Activated CD8-positive, alpha-beta memory T cell treated with anti-CD3 and anti-CD28 coated beads, Interleukin-2, amount 10 ng/mL, durations not matched to agents 7 days and 5 days (primary cell): Measurements from ENCODE around the gene WDR38. TPM values are rescaled to one million over a fixed set of nuclear protein-coding genes. Genes with fewer than 3 reads are reported as not detected.

Source experiments
- ATAC-seq: fragments of 150-1000 bp; cut with Tn5 transposase; one replicate; pipeline ENCODE4 v1.10.0; 2021; ENCODE audit warnings: moderate library complexity
- CTCF ChIA-PET: fragments of 350-600 bp; sonication (Branson Sonifier 250); formaldehyde crosslinking; loops from one replicate; lab custom pipeline; 2021; ENCODE audit warnings: antibody characterized with exemption; lab: Charles Lee
- DNase-seq: peaks from one replicate; pipeline ENCODE4 v3.0.0-alpha.2; 2020
- H3K27ac Mint-ChIP-seq: one replicate; pipeline ENCODE4 v1.8.0; 2021; ENCODE audit warnings: mild to moderate bottlenecking, mixed read lengths
- H3K27me3 Mint-ChIP-seq: one replicate; pipeline ENCODE4 v1.8.0; 2021; ENCODE audit warnings: mixed read lengths
- H3K36me3 Mint-ChIP-seq: one replicate; pipeline ENCODE4 v1.8.0; 2021; ENCODE audit warnings: mild to moderate bottlenecking, mixed read lengths
- H3K4me1 Mint-ChIP-seq: one replicate; pipeline ENCODE4 v1.8.0; 2021; ENCODE audit warnings: mixed read lengths
- H3K4me3 Mint-ChIP-seq: one replicate; pipeline ENCODE4 v1.8.0; 2021; ENCODE audit warnings: mild to moderate bottlenecking, moderate library complexity, mixed read lengths
- H3K9me3 Mint-ChIP-seq: one replicate; pipeline ENCODE4 v1.8.0; 2022; ENCODE audit warnings: low read depth, mixed read lengths
- total RNA-seq, 2 experiments: library from RNA; stranded (reverse); gene quantifications; one replicate each; pipeline ENCODE4 v1.2.3, GENCODE V29; 2021

The WDR38 gene
- total RNA-seq, 2 experiments from 2014 or later, result not detected

DNA sequence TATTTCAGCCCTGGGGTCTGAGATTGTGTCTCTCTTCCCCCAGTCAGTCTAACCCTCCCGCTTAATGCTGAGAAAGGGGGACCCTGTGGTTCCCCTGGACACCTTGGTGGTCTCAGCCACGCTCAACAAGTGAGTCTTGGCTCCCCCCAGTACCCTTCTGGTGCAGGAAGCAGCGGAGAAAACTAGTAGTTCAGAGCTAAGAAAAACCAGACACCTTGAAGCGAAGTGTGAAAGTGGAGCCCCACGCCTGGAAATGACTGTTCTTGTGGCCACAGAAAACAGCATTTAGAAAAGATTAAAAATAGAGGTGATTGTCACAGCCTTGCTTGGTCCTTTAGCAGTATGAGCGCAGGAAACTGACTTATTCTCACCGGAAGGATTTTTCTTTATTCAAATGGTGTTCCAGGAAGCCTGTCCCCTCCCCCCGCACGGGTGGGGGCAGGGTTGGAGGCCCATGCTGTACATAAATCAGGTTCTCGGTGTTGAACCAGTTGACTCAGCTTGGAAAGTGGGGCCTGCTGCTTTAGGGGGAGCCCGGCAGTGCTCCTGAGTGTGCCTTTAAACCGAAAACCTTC lies 16.8 kb downstream of the WDR38 start:
- peak; percentile 59 for ATAC-seq

DNA sequence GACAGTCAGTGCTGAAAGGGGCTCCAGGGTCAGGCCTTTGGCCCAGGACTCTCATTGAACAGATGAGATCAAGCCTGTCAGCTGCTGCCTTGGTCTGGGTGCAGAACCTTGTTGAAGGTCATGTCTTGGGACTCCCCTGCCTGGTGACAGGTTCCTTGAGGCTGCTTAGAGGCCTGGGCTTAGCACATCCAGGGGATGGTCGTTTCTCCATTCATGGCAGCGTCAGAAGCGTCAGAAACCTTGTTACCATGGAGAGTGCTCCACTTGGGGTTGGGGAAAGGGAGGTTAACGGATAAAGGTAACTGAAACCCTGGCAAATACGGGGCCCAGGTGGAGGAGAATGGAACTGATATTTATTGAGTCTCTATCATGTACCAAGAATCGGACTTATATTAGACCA lies 17.5 kb downstream of the WDR38 start:
- Mint-ChIP-seq H3K4me1 (peaks cover 61% of the 10 kb centered on the region), H3K4me3 (peak overlapping the region; percentile 92), H3K27ac (peak overlapping the region; percentile 99), H3K36me3 (peaks cover 50% of the 10 kb centered on the region), H3K9me3 (no peaks in the 10 kb centered on the region), H3K27me3 (no peaks in the 10 kb centered on the region)
- ATAC-seq (no peak), DNase-seq (no peak)
- CTCF ChIA-PET, result interaction anchor here (1.4 to 3.7 kb wide), 4 partner anchors 10 to 99 kb away, joined by 4 to 22 read pairs (median 12); partner anchors contain the start of genes ARPC5L, RPL35 and WDR38

More for the DNA sequence above, 16.8 kb downstream of the WDR38 start:
- CTCF ChIA-PET, result interaction anchor here (1.4 to 3.7 kb wide), 4 partner anchors 9 to 98 kb away, joined by 4 to 22 read pairs (median 12); partner anchors contain the start of genes ARPC5L, RPL35 and WDR38
- no peaks in the 10 kb centered on the region for H3K27me3 Mint-ChIP-seq
- DNase-seq, result peak; percentile 93
- peak overlapping the region; percentile 92 for H3K4me3 Mint-ChIP-seq
- H3K4me1 Mint-ChIP-seq, result peaks cover 56% of the 10 kb centered on the region
- H3K36me3 Mint-ChIP-seq, result peaks cover 44% of the 10 kb centered on the region
- no peaks in the 10 kb centered on the region for H3K9me3 Mint-ChIP-seq
- peak overlapping the region; percentile 99 for H3K27ac Mint-ChIP-seq

DNA sequence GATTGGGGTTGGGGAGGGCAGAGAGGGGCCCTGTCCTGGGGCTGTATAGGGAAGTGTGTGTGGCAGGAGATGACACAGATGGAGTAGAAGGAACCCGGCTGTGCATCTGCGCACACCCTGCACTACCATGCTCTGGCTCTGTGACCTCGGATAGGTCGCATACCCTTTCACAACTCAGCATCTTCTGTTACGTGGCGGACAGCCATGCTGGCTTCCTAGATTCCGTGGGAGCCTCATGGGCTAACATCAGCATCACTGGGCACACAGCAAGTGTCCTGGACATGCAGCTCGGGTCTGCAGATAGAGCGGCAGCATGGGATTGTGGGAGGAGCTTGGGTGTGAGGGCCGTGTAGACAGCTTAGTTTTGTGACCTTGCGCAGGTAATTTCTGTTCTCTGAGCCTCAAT lies 17.9 kb downstream of the WDR38 start:
- Mint-ChIP-seq H3K27ac (peak overlapping the region; percentile 99), H3K9me3 (no peaks in the 10 kb centered on the region), H3K36me3 (peaks cover 53% of the 10 kb centered on the region), H3K27me3 (no peaks in the 10 kb centered on the region), H3K4me1 (peaks cover 61% of the 10 kb centered on the region), H3K4me3 (peak overlapping the region; percentile 92)
- ATAC-seq (no peak), DNase-seq (no peak)
- CTCF ChIA-PET, result interaction anchor here (0.7 to 3.7 kb wide), 4 partner anchors 10 to 98 kb away, joined by 3 to 22 read pairs (median 12); partner anchors contain the start of genes ARPC5L, RPL35 and WDR38

DNA sequence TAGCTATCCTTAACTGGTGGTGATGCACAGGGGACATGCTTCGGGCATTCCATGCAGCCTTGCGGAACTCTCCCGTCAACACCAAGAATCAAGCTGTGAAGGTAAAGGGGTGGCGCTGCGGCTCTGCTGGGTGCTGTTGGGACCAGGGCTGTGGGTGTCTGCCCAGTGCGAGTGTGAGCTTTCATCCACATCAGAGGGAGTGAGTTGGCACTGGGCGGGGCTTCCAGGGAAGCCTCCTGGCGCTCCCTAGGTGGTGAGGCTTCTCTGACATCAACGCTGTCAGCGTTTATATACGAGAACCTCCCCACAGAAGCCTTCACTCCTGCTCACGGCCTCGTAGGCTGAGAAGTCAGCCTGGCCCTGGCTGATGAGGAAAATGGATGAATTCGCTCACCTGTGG lies 20.4 kb downstream of the WDR38 start:
- Mint-ChIP-seq H3K9me3 (no peaks in the 10 kb centered on the region), H3K27me3 (no peaks in the 10 kb centered on the region), H3K4me1 (peaks cover 51% of the 10 kb centered on the region), H3K27ac (peak overlapping the region; percentile 65), H3K4me3 (peak overlapping the region; percentile 30), H3K36me3 (peaks cover 67% of the 10 kb centered on the region)
- CTCF ChIA-PET, result interaction anchor here (1.1 to 2.3 kb wide), 3 partner anchors 12 to 21 kb away, joined by 6 to 9 read pairs (median 9); partner anchors contain the start of genes ARPC5L, RPL35 and WDR38
- DNase-seq (no peak), ATAC-seq (no peak)

DNA sequence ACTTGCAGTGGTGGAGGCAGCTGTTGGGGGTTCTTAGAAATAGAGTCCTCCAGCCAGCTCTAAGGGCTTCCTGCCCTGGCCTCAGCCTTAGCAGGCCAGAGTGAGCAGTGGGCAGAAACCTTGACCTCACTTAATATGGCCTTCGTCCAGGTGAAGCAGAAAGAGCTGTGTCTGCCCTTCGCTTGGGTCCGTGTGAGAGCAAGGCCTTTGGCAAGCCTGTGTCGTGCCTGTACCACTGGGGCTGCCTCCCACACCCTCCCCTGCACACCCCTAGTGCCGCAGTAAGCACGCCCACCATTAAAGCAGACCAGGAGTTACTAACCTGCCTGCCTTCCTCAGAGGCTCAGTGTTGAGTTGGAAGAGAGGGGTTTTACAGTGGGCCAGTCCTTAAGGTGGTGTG lies 22.2 kb downstream of the WDR38 start:
- ATAC-seq, result no peak
- Mint-ChIP-seq H3K27ac (no peak overlapping the region), H3K4me1 (peaks cover 47% of the 10 kb centered on the region), H3K27me3 (no peaks in the 10 kb centered on the region), H3K36me3 (peaks cover 65% of the 10 kb centered on the region), H3K9me3 (no peaks in the 10 kb centered on the region), H3K4me3 (no peak overlapping the region)
- DNase-seq, result no peak
- CTCF ChIA-PET, result no interaction called here

DNA sequence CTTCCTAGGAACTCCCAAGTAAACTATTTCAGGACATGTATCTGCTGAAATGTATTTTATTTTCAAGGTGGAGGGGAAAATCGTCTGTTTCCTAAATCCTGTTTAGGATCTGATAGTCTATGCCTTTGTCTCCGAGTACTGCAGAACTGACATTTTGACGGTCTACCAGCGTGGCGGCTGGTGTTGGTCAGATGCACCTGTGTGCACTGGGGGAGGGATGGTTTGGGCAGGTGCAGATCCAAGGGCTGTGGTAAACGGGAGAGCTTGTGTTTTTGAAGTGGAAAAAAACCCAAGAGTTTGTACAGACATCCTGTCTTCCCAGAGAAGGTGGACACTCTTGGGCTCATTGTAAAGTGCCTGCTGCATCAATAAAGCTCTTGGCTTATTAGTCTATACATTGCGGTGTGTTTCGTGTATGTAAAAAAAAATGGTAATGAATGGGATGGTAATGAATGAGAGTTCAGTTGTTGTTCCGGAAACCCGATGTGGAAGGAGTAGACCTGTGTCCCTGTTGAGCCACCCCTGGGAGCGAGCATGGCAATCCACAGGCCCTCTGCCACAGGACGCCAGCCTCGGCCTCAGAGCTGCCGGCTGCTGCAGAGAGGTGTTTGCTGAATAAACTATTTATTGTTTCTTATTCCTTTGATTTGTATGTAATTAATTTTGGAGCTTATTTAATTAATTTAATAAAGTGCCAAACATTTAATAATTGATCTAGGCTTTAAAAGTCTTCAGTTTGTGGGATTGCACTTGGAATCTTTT lies 23.9 kb downstream of the WDR38 start:
- peaks cover 31% of the 10 kb centered on the region for H3K4me1 Mint-ChIP-seq
- DNase-seq (no peak), ATAC-seq (no peak)
- H3K27ac Mint-ChIP-seq, result no peak overlapping the region
- CTCF ChIA-PET, result interaction anchor here (0.9 to 2.4 kb wide), 2 partner anchors 24 to 30 kb away, joined by 4 to 7 read pairs; partner anchors contain the start of gene WDR38
- peaks cover 50% of the 10 kb centered on the region for H3K36me3 Mint-ChIP-seq
- H3K4me3 Mint-ChIP-seq, result no peak overlapping the region
- no peaks in the 10 kb centered on the region for H3K27me3 Mint-ChIP-seq
- H3K9me3 Mint-ChIP-seq, result no peaks in the 10 kb centered on the region

DNA sequence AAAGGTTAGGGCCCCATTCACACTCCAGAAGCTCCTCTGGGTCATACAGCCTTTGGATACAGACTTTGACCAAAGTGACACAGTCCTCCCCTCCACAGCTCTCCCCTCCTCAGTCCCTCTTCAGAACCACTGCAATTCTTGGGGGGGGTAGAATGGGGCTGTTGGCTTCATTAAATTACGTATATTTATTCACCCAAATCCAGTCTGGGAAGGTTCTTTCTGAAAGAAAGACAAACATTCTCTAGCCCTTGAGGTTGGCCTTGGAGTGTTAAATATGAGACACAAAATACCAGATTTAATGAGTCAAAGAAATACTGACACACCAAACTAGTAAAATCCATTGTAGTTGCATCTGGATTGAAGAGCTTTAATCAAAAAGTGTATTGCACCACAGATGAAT lies 24.8 kb downstream of the WDR38 start:
- peaks cover 44% of the 10 kb centered on the region for H3K36me3 Mint-ChIP-seq
- H3K9me3 Mint-ChIP-seq, result no peaks in the 10 kb centered on the region
- H3K4me1 Mint-ChIP-seq, result peaks cover 24% of the 10 kb centered on the region
- CTCF ChIA-PET, result interaction anchor here (0.9 to 2.4 kb wide), 2 partner anchors 24 to 31 kb away, joined by 4 to 7 read pairs; partner anchors contain the start of gene WDR38
- H3K27ac Mint-ChIP-seq, result no peak overlapping the region
- DNase-seq (no peak), ATAC-seq (no peak)
- H3K27me3 Mint-ChIP-seq, result no peaks in the 10 kb centered on the region
- no peak overlapping the region for H3K4me3 Mint-ChIP-seq

DNA sequence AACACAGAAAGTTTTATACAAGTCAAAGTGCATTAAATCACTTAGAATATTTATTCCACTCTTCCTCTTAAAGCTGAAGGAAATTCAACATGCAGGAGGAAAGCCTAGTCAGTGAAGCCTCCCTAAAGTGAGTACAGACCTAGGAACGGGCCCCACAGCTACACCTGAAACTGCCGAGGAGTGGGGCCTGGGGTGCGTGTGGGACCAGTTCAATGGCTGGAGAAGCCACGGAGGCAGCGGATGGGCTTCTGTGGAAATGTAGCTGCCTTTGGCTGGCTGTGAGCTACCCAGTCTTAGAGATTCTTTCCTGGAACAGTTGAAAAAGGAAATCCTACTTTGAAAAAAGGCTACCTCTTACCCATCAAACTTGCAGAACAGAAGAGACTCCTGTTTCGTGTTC lies 25.3 kb downstream of the WDR38 start:
- H3K9me3 Mint-ChIP-seq, result no peaks in the 10 kb centered on the region
- no peak overlapping the region for H3K27ac Mint-ChIP-seq
- peaks cover 39% of the 10 kb centered on the region for H3K36me3 Mint-ChIP-seq
- H3K27me3 Mint-ChIP-seq, result no peaks in the 10 kb centered on the region
- H3K4me3 Mint-ChIP-seq, result no peak overlapping the region
- ATAC-seq, result no peak
- H3K4me1 Mint-ChIP-seq, result peaks cover 19% of the 10 kb centered on the region
- DNase-seq, result no peak
- CTCF ChIA-PET, result interaction anchor here (2.4 kb wide), 1 partner anchor 25 kb away, joined by 7 read pairs; the partner anchor contains the start of gene WDR38

DNA sequence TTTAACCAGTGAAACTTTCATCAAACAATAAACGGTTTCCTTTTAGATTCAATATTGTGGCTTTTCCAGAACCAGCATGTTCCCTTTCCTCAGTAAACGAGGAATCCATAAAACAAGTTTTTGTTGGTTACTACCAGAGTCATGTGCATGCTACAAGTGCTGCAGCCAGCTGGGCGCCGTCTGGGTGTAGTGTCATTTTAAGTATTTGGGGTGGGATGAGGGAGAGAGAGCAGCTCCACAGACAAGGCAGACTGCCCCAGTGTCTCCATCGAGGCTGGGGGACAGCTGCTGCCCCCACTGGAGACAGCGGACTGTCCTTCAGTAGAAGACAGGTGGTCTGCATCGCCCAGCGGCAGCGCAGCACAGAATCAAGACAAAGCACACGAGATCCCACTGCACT lies 26.0 kb downstream of the WDR38 start:
- peaks cover 35% of the 10 kb centered on the region for H3K36me3 Mint-ChIP-seq
- peak overlapping the region; percentile 3 for H3K27ac Mint-ChIP-seq
- H3K4me3 Mint-ChIP-seq, result no peak overlapping the region
- no peaks in the 10 kb centered on the region for H3K27me3 Mint-ChIP-seq
- CTCF ChIA-PET, result interaction anchor here (1.3 to 2.4 kb wide), 3 partner anchors 14 to 27 kb away, joined by 3 to 7 read pairs (median 3); partner anchors contain the start of gene WDR38
- no peak for ATAC-seq
- peaks cover 13% of the 10 kb centered on the region for H3K4me1 Mint-ChIP-seq
- H3K9me3 Mint-ChIP-seq, result no peaks in the 10 kb centered on the region
- DNase-seq, result no peak

DNA sequence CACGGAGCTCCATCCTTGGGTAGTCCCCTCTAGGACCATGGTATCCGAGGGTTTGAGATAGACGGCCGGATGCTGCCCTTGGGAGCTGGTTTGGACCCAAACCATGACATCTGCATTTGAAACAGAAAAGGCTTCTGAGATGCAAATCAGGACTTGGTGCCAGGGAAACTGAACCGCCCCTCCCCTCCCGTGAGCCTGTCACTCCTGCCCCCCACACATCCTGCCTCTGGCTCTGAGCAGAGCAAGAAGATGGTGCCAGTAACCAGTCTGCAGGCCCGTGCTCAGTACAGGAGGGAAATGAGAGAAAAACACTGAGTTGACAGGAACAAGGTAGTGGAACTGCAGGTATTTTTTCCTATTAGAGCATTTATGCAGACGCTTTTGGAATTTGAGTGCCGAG lies 27.2 kb downstream of the WDR38 start:
- CTCF ChIA-PET, result interaction anchor here (1.3 kb wide), 1 partner anchor 28 kb away, joined by 3 read pairs; no protein-coding TSS in a partner anchor
- H3K9me3 Mint-ChIP-seq, result no peaks in the 10 kb centered on the region
- ATAC-seq, result no peak
- H3K4me3 Mint-ChIP-seq, result no peak overlapping the region
- peaks cover 4% of the 10 kb centered on the region for H3K4me1 Mint-ChIP-seq
- no peaks in the 10 kb centered on the region for H3K27me3 Mint-ChIP-seq
- no peak for DNase-seq
- H3K36me3 Mint-ChIP-seq, result peaks cover 31% of the 10 kb centered on the region
- H3K27ac Mint-ChIP-seq, result peak overlapping the region; percentile 28

DNA sequence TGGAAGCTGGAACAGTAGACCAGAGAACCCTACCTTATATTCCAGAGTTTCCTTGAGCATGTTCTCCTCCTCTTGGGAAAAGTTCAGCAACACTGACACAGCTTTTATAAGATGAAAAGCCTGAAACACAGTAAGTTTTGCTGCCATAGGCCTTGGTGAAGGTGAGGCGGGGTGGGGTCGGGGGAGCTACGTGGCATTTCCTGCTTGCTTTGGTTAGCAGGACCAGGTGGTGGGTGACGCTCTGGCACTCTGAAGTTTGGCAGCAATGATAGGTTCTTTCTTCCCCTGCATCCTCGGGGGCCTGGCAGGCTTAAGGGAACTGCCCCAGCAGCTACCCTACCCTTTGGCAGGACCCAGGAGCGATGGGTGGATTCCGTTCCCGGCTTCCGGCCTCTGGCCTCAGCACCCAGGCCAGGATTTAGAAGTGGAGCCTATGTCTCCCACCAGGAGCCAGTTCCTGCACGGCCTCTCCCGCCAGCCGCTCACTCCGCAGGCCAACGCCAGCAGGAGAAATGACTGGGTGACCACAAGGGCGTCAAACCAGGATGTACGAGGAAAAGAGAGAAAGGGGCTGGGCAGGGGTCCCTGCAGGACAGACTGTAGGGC lies 28.0 kb downstream of the WDR38 start:
- no peak for ATAC-seq
- no peaks in the 10 kb centered on the region for H3K27me3 Mint-ChIP-seq
- CTCF ChIA-PET, result no interaction called here
- H3K27ac Mint-ChIP-seq, result no peak overlapping the region
- no peaks in the 10 kb centered on the region for H3K9me3 Mint-ChIP-seq
- no peak overlapping the region for H3K4me3 Mint-ChIP-seq
- DNase-seq, result no peak
- peaks cover 3% of the 10 kb centered on the region for H3K4me1 Mint-ChIP-seq
- H3K36me3 Mint-ChIP-seq, result peaks cover 28% of the 10 kb centered on the region

DNA sequence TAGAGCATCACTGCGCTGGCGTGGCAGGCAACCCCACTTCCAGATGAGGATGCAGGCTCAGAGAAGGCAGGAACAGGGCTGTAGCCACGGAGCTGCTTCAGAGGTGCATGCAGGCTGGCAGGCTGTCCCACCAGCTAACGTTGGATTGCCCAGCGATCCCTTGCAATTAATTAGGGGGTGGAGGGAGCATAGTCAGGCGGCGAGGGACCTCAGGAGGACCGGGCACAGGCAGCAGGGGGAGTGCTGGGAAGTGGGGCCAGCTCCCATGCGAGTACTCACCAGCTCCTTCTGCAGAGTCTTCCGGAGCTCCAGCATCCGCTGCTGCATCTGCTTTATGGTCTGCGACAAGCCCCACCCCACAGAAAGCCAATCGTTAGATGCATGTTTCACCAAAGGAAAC lies 29.0 kb downstream of the WDR38 start:
- H3K27me3 Mint-ChIP-seq, result no peaks in the 10 kb centered on the region
- H3K36me3 Mint-ChIP-seq, result peaks cover 24% of the 10 kb centered on the region
- H3K4me3 Mint-ChIP-seq, result no peak overlapping the region
- no peak for ATAC-seq
- no peaks in the 10 kb centered on the region for H3K9me3 Mint-ChIP-seq
- no peak for DNase-seq
- no peak overlapping the region for H3K27ac Mint-ChIP-seq
- CTCF ChIA-PET, result interaction anchor here (1.2 to 1.7 kb wide), 2 partner anchors 30 to 111 kb away, joined by 3 to 5 read pairs; no protein-coding TSS in a partner anchor
- no peaks in the 10 kb centered on the region for H3K4me1 Mint-ChIP-seq

DNA sequence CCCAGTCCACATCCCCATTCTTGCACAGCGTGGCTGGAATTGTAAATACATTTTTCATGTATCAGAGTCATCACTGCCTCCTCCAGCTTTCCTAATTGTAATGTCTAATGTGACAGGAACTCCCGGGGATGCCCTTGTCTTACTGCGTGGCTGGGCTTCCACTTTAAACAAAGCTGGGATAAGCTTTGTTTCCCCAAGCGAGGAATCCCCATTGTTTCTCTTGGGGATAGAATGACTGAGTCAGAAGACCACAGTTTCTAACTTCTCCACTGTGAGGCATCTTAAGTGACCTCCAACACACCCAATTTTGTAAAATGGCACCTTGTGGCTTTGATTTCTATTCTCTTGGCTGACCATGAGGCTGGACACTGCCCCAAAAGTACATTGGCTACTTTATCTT lies 31.1 kb downstream of the WDR38 start:
- Mint-ChIP-seq H3K4me3 (no peak overlapping the region), H3K4me1 (no peaks in the 10 kb centered on the region), H3K36me3 (peaks cover 14% of the 10 kb centered on the region), H3K9me3 (no peaks in the 10 kb centered on the region), H3K27ac (no peak overlapping the region), H3K27me3 (no peaks in the 10 kb centered on the region)
- no peak for ATAC-seq
- DNase-seq, result no peak
- CTCF ChIA-PET, result no interaction called here
